Duodenal mucosa (tissue), 2 donors: Measurements from ENCODE around the gene GPC2.
"Not testable (repeated sequence)": the region's sequence is repeated elsewhere in the genome, so short reads cannot be mapped to it uniquely, and the experiment has no call there.

Experiments used
- H3K27ac ChIP-seq: one replicate; pipeline ENCODE4 v1.7.0; 2013; ENCODE audit warnings: low read depth, low read length
- H3K27me3 ChIP-seq, 2 donors: one replicate each; pipeline ENCODE4 v1.7.0; 2013; ENCODE audit warnings: low read length in 2 of 2, control low read depth in 1 of 2; ENCODE audit not compliant: insufficient read depth in 2 of 2, control insufficient read depth in 1 of 2
- H3K36me3 ChIP-seq, 2 donors: one replicate each; pipeline ENCODE4 v1.7.0; 2013; ENCODE audit warnings: low read length in 2 of 2, control low read depth in 1 of 2; ENCODE audit not compliant: insufficient read depth in 2 of 2, control insufficient read depth in 1 of 2
- H3K4me1 ChIP-seq, 2 donors: one replicate each; pipeline ENCODE4 v1.7.0; 2013; ENCODE audit warnings: low read length in 2 of 2, control low read depth in 1 of 2; ENCODE audit not compliant: insufficient read depth in 2 of 2, control insufficient read depth in 1 of 2
- H3K4me3 ChIP-seq, 2 donors: one replicate each; pipeline ENCODE4 v1.7.0; 2013; ENCODE audit warnings: low read length in 2 of 2, low read depth in 1 of 2
- H3K9ac ChIP-seq, 2 donors: one replicate each; pipeline ENCODE4 v1.7.0; 2013; ENCODE audit warnings: low read length in 2 of 2, low read depth in 1 of 2
- H3K9me3 ChIP-seq, 2 donors: one replicate each; pipeline ENCODE4 v1.7.0; 2013; ENCODE audit warnings: low read length in 2 of 2, control low read depth in 1 of 2; ENCODE audit not compliant: control insufficient read depth in 1 of 2

GPC2 gene

GRCh38 chr7:100152937-100153666 lies 24.1 kb downstream of the GPC2 start:
- no peaks in the 10 kb centered on the region for H3K27me3 ChIP-seq
- peak overlapping the region in 1 of 2 donors; percentile 8 for H3K4me3 ChIP-seq
- H3K9me3 ChIP-seq: no peaks in the 10 kb centered on the region
- no peak overlapping the region for H3K9ac ChIP-seq
- no peak overlapping the region for H3K27ac ChIP-seq
- peaks cover 51 to 59% of the 10 kb centered on the region in 2 donors for H3K4me1 ChIP-seq
- H3K36me3 ChIP-seq: peaks cover 5 to 22% of the 10 kb centered on the region in 2 donors

GRCh38 chr7:100152404-100152803 lies 24.8 kb downstream of the GPC2 start:
- H3K27me3 ChIP-seq: no peaks in the 10 kb centered on the region
- H3K36me3 ChIP-seq: peaks cover 5 to 22% of the 10 kb centered on the region in 2 donors
- no peak overlapping the region for H3K4me3 ChIP-seq
- no peaks in the 10 kb centered on the region for H3K9me3 ChIP-seq
- H3K4me1 ChIP-seq: peaks cover 46 to 55% of the 10 kb centered on the region in 2 donors
- no peak overlapping the region for H3K27ac ChIP-seq
- H3K9ac ChIP-seq: no peak overlapping the region

- peaks cover 15 to 21% of the 10 kb centered on the region in 2 donors for H3K4me1 ChIP-seq
- no peaks in the 10 kb centered on the region for H3K9me3 ChIP-seq
Observed at GRCh38 chr7:100148559-100149328, 28.4 kb downstream of the GPC2 start, which contains the start of gene LAMTOR4. Gene LAMTOR4, plus strand, starts transcription at chr7:100148918. Its CDS starts 55 bp downstream, at chr7:100148973.

GRCh38 chr7:100148225-100148558 lies 29.0 kb downstream of the GPC2 start:
- Histone ChIP-seq H3K9me3 (no peaks in the 10 kb centered on the region), H3K4me3 (peak overlapping the region; percentile 78 to 96)

More at GRCh38 chr7:100148559-100149328, 28.4 kb downstream of the GPC2 start, which contains the start of gene LAMTOR4:
- Histone ChIP-seq H3K27ac (peak within 1 kb of the TSS; percentile 75), H3K36me3 (no peaks in the 10 kb centered on the region), H3K9ac (peak within 1 kb of the TSS; percentile 95 to 96), H3K4me3 (peak within 1 kb of the TSS; percentile 92 to 96), H3K27me3 (no peaks in the 10 kb centered on the region)

GRCh38 chr7:100147278-100147677 lies 29.9 kb downstream of the GPC2 start:
- no peak overlapping the region for H3K27ac ChIP-seq
- H3K9ac ChIP-seq: no peak overlapping the region
- no peak overlapping the region for H3K4me3 ChIP-seq
- no peaks in the 10 kb centered on the region for H3K36me3 ChIP-seq
- H3K27me3 ChIP-seq: no peaks in the 10 kb centered on the region
- H3K4me1 ChIP-seq: peaks cover 7 to 13% of the 10 kb centered on the region in 2 donors
- no peaks in the 10 kb centered on the region for H3K9me3 ChIP-seq

More at GRCh38 chr7:100148225-100148558, 29.0 kb downstream of the GPC2 start:
- Histone ChIP-seq H3K36me3 (no peaks in the 10 kb centered on the region), H3K9ac (peak overlapping the region; percentile 82 to 95), H3K4me1 (peaks cover 9 to 16% of the 10 kb centered on the region in 2 donors), H3K27ac (peak overlapping the region; percentile 55), H3K27me3 (no peaks in the 10 kb centered on the region)

GRCh38 chr7:100146350-100146749 lies 30.8 kb downstream of the GPC2 start:
- peaks cover 11 to 19% of the 10 kb centered on the region in 2 donors for H3K4me1 ChIP-seq
- not testable (repeated sequence) for H3K27ac ChIP-seq, H3K9ac ChIP-seq, H3K36me3 ChIP-seq, H3K9me3 ChIP-seq, H3K27me3 ChIP-seq, H3K4me3 ChIP-seq

- no peak overlapping the region for H3K4me3 ChIP-seq
- no peaks in the 10 kb centered on the region for H3K36me3 ChIP-seq
- no peak overlapping the region for H3K27ac ChIP-seq
- no peaks in the 10 kb centered on the region for H3K27me3 ChIP-seq
- peaks cover 14 to 16% of the 10 kb centered on the region in 2 donors for H3K4me1 ChIP-seq
- no peaks in the 10 kb centered on the region for H3K9me3 ChIP-seq
- H3K9ac ChIP-seq: no peak overlapping the region
Observed at GRCh38 chr7:100142461-100142860, 34.7 kb downstream of the GPC2 start.

GRCh38 chr7:100141555-100141949 lies 35.6 kb downstream of the GPC2 start:
- H3K27me3 ChIP-seq: no peaks in the 10 kb centered on the region
- no peaks in the 10 kb centered on the region for H3K36me3 ChIP-seq
- peak overlapping the region; percentile 38 for H3K27ac ChIP-seq
- H3K9ac ChIP-seq: no peak overlapping the region
- H3K4me1 ChIP-seq: peaks cover 14 to 16% of the 10 kb centered on the region in 2 donors
- H3K9me3 ChIP-seq: no peaks in the 10 kb centered on the region
- H3K4me3 ChIP-seq: no peak overlapping the region

- Histone ChIP-seq H3K4me3 (no peak overlapping the region), H3K4me1 (peaks cover 14 to 16% of the 10 kb centered on the region in 2 donors), H3K9me3 (no peaks in the 10 kb centered on the region), H3K9ac (no peak overlapping the region), H3K27ac (no peak overlapping the region), H3K27me3 (no peaks in the 10 kb centered on the region), H3K36me3 (no peaks in the 10 kb centered on the region)
Observed at GRCh38 chr7:100137851-100138760, 39.1 kb downstream of the GPC2 start.
